ENCODE data around the gene ACCS.

DNA sequence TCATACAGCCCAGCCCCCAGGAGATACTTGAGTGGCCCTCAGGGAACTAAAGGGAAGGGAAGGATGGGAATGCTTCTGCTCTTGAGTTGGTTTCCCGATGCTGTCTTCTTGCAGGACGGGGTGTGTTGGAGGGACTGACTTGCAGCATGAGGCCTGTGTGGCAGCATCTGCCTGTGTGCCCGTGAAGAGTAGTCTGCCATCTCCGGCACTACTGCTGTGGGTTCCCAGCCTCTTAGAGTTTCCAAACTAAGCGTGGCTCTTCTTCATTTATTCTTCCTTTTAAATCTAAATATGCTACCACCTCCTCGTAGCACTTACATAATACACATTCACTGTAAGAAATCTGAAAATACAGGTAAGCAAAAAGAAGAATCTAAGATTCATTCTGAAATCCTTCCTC is 42.2 kb downstream of the ACCS start:
- TF ChIP-seq HDGF (IDR thresholded peaks at IDR 0.05; ENCODE audit: borderline replicate concordance) (no peak), TARDBP (IDR thresholded peaks at IDR 0.05) (no peak), ARNT (IDR thresholded peaks at IDR 0.05) (no peak), SUZ12 (IDR thresholded peaks at IDR 0.05) (no peak), BHLHE40 (IDR thresholded peaks at IDR 0.05; ENCODE audit: borderline replicate concordance) (no peak), SP1 (IDR thresholded peaks at IDR 0.05) (no peak), LEF1 (IDR thresholded peaks at IDR 0.05; ENCODE audit: borderline replicate concordance) (no peak), CTBP1 (IDR thresholded peaks at IDR 0.05; ENCODE audit: borderline replicate concordance) (no peak), L3MBTL2 (conservative IDR thresholded peaks at IDR 0.05) (no peak), FOXA1 (IDR thresholded peaks at IDR 0.05) (no peak), NFRKB (IDR thresholded peaks at IDR 0.05) (no peak)
